SK-N-SH (cell line): Measurements from ENCODE around the gene KRTAP16-1. TPM values are rescaled to one million over a fixed set of nuclear protein-coding genes. Genes with fewer than 3 reads are reported as not detected.

ENCODE experiments used
- CTCF ChIA-PET: fragments of 300-600, 350-600 bp; formaldehyde crosslinking; extraction: SDS; loops from one replicate; lab custom pipeline; 2021; lab: Yijun Ruan, JAX
- POLR2A ChIA-PET: fragments of 350-600 bp; sonication (Branson Sonifier 250); formaldehyde crosslinking; extraction: SDS; loops from one replicate; lab custom pipeline; 2020; ENCODE audit warnings: antibody characterized with exemption, inconsistent platforms; lab: Yijun Ruan, JAX
- DNase-seq: peaks from one replicate; pipeline ENCODE4 v3.0.0; 2012
- H2AFZ ChIP-seq: fragments of 200-600 bp; sonication (generic); 2 replicates; pipeline ENCODE4 v1.8.1; 2016; ENCODE audit warnings: antibody characterized with exemption, mild to moderate bottlenecking, low read depth
- H3F3A ChIP-seq: fragments of 200-600 bp; sonication (generic); replicated peaks from 2 replicates; pipeline ENCODE3; 2016; ENCODE audit warnings: antibody characterized with exemption, mild to moderate bottlenecking; ENCODE audit not compliant: insufficient read depth
- H3K27ac ChIP-seq, 2 experiments: fragments of 200-500 bp in 1 of 2; fragments of 200-600 bp in 1 of 2; sonication (Bioruptor generic) in 1 of 2; sonication (generic), shearing (Covaris generic) in 1 of 2; 2 replicates each; pipeline versions ENCODE4 v1.5.1 to v1.6.1; 2014 to 2016; ENCODE audit warnings: low read depth in 2 of 2, inconsistent platforms in 1 of 2, low read length in 1 of 2, mild to moderate bottlenecking in 1 of 2, mixed read lengths in 1 of 2
- H3K27me3 ChIP-seq: fragments of 200-600 bp; sonication (generic), shearing (Covaris generic); 2 replicates; pipeline ENCODE4 v1.6.1; 2016; ENCODE audit warnings: mixed run types; ENCODE audit not compliant: insufficient read depth
- H3K36me3 ChIP-seq, 2 experiments: fragments of 200-500 bp in 1 of 2; fragments of 200-600 bp in 1 of 2; sonication (Bioruptor generic) in 1 of 2; sonication (generic) in 1 of 2; replicated peaks in 1 of 2; 2 replicates each; pipeline versions ENCODE3 to v1.5.1; 2014 to 2016; ENCODE audit warnings: low read length in 1 of 2, mild to moderate bottlenecking in 1 of 2; ENCODE audit not compliant: insufficient read depth in 2 of 2, control insufficient read depth in 1 of 2
- H3K4me1 ChIP-seq, 2 experiments: fragments of 200-500 bp in 1 of 2; fragments of 200-600 bp in 1 of 2; sonication (Bioruptor generic) in 1 of 2; sonication (generic), shearing (Covaris generic) in 1 of 2; 2 replicates each; pipeline versions ENCODE4 v1.5.1 to v1.6.1; 2014 to 2016; ENCODE audit warnings: low read depth in 1 of 2, low read length in 1 of 2, mixed run types in 1 of 2; ENCODE audit not compliant: insufficient read depth in 2 of 2, control insufficient read depth in 1 of 2
- H3K4me2 ChIP-seq: fragments of 200-600 bp; sonication (generic), shearing (Covaris generic); 2 replicates; pipeline ENCODE4 v1.6.1; 2017; ENCODE audit warnings: mixed run types
- H3K4me3 ChIP-seq, 2 experiments: fragments of 200-500 bp in 1 of 2; fragments of 200-600 bp in 1 of 2; sonication (Bioruptor generic) in 1 of 2; sonication (generic), shearing (Covaris generic) in 1 of 2; 2 replicates each; pipeline versions ENCODE4 v1.5.1 to v1.8.1; 2014 to 2016; ENCODE audit warnings: low read depth in 2 of 2, inconsistent platforms in 1 of 2, low read length in 1 of 2, mild to moderate bottlenecking in 1 of 2, mixed read lengths in 1 of 2, moderate library complexity in 1 of 2
- H3K79me2 ChIP-seq: fragments of 200-600 bp; sonication (generic); 2 replicates; pipeline ENCODE4 v1.8.1; 2017; ENCODE audit warnings: mild to moderate bottlenecking; ENCODE audit not compliant: insufficient read depth
- H3K9ac ChIP-seq: fragments of 200-600 bp; sonication (generic); 2 replicates; pipeline ENCODE4 v1.6.1; 2017; ENCODE audit warnings: mixed run types
- H3K9me2 ChIP-seq: fragments of 200-600 bp; sonication (generic); 2 replicates; pipeline ENCODE4 v1.6.1; 2017; ENCODE audit warnings: mixed run types
- H3K9me3 ChIP-seq: fragments of 200-600 bp; sonication (generic); 2 replicates; pipeline ENCODE4 v1.6.1; 2017; ENCODE audit warnings: mixed run types, mild to moderate bottlenecking, moderate library complexity
- H4K20me1 ChIP-seq: fragments of 200-600 bp; sonication (generic); 2 replicates; pipeline ENCODE4 v1.6.1; 2017; ENCODE audit warnings: mild to moderate bottlenecking, mixed run types; ENCODE audit not compliant: insufficient read depth
- CHD2 ChIP-seq: fragments of 150-350 bp; IDR thresholded peaks from 2 replicates; pipeline ENCODE4 v1.6.1; 2018; ENCODE audit warnings: low read length; ENCODE audit not compliant: partially characterized antibody
- ELF1 ChIP-seq: IDR thresholded peaks from 2 replicates; pipeline ENCODE4 v1.4.0; 2012
- EZH2phosphoT487 ChIP-seq: fragments of 200-600 bp; sonication (generic); IDR thresholded peaks from 2 replicates; pipeline ENCODE4 v1.6.1; 2017; ENCODE audit warnings: low read depth, mixed run types, mild to moderate bottlenecking, antibody characterized with exemption, moderate library complexity, borderline replicate concordance
- FOXJ3 ChIP-seq: sonication (generic); formaldehyde crosslinking; IDR thresholded peaks from 2 replicates; pipeline ENCODE4 v1.5.1; 2020; ENCODE audit warnings: mild to moderate bottlenecking, missing genetic modification reagents
- FOXM1 ChIP-seq: IDR thresholded peaks from 2 replicates; pipeline ENCODE4 v1.4.0; 2012; ENCODE audit warnings: low read depth, mild to moderate bottlenecking
- GABPA ChIP-seq: IDR thresholded peaks from 2 replicates; pipeline ENCODE4 v1.4.0; 2012; ENCODE audit warnings: low read depth, mild to moderate bottlenecking
- IRF3 ChIP-seq: fragments of 150-350 bp; IDR thresholded peaks from 2 replicates; pipeline ENCODE4 v1.6.1; 2016; ENCODE audit warnings: mild to moderate bottlenecking, low read depth, low read length
- JUND ChIP-seq: IDR thresholded peaks from 2 replicates; pipeline ENCODE4 v1.4.0; 2012
- MAX ChIP-seq: IDR thresholded peaks from 2 replicates; pipeline ENCODE4 v1.4.0; 2012; ENCODE audit warnings: low read depth
- MEF2A ChIP-seq: IDR thresholded peaks from 2 replicates; pipeline ENCODE4 v1.4.0; 2012; ENCODE audit warnings: low read depth, borderline replicate concordance
- MXI1 ChIP-seq: IDR thresholded peaks from 2 replicates; pipeline ENCODE4 v1.6.1; 2012; ENCODE audit warnings: mild to moderate bottlenecking, low read depth, low read length, improper control_type of control experiment
- NFIC ChIP-seq: IDR thresholded peaks from 2 replicates; pipeline ENCODE4 v1.4.0; 2012; ENCODE audit warnings: borderline replicate concordance
- NRF1 ChIP-seq: IDR thresholded peaks from 2 replicates; pipeline ENCODE4 v1.6.1; 2012; ENCODE audit warnings: low read depth, mild to moderate bottlenecking, low read length
- RAD21 ChIP-seq: IDR thresholded peaks from 2 replicates; pipeline ENCODE4 v1.6.1; 2012; ENCODE audit warnings: mild to moderate bottlenecking, low read length
- REST ChIP-seq: IDR thresholded peaks from 2 replicates; pipeline ENCODE4 v1.6.1; 2012; ENCODE audit warnings: mild to moderate bottlenecking, low read depth, low read length, moderate library complexity
- RFX5 ChIP-seq: IDR thresholded peaks from 2 replicates; pipeline ENCODE4 v1.6.1; 2012; ENCODE audit warnings: mild to moderate bottlenecking, improper control_type of control experiment, low read length
- RXRA ChIP-seq: IDR thresholded peaks from 2 replicates; pipeline ENCODE4 v1.4.0; 2012; ENCODE audit warnings: low read depth, mild to moderate bottlenecking, borderline replicate concordance
- TAF1 ChIP-seq: IDR thresholded peaks from 2 replicates; pipeline ENCODE4 v1.6.1; 2012; ENCODE audit warnings: low read depth, mild to moderate bottlenecking, low read length, moderate library complexity, borderline replicate concordance
- TCF12 ChIP-seq: IDR thresholded peaks from 2 replicates; pipeline ENCODE4 v1.4.0; 2012
- TEAD4 ChIP-seq: IDR thresholded peaks from 2 replicates; pipeline ENCODE4 v1.4.0; 2012; ENCODE audit warnings: mild to moderate bottlenecking, borderline replicate concordance; ENCODE audit not compliant: insufficient read depth
- USF1 ChIP-seq: IDR thresholded peaks from 2 replicates; pipeline ENCODE4 v1.4.0; 2012; ENCODE audit warnings: low read depth, borderline replicate concordance
- ZBTB33 ChIP-seq: IDR thresholded peaks from 2 replicates; pipeline ENCODE4 v1.4.0; 2012; ENCODE audit warnings: low read depth, borderline replicate concordance
- WGBS: methylation state at CpG from one replicate; pipeline ENCODE4 v1.1.6; 2017; ENCODE audit warnings: low lambda C conversion rate; 5-methylcytosine and 5-hydroxymethylcytosine counted together
- polyA plus RNA-seq, 3 experiments: library from polyadenylated mRNA; depleted of rRNA; stranded (reverse); fragments of >200 nt; gene quantifications; 2 replicates each; pipeline ENCODE4 v1.2.3, GENCODE V29; 2012

The KRTAP16-1 gene
- polyA plus RNA-seq, 1 of the 3 experiments (the other 2 are of a cell fraction), result not detected

- DNase-seq, result no peak
- no peaks in the 10 kb centered on the region for H3K36me3 ChIP-seq
- no peaks in the 10 kb centered on the region for H3K79me2 ChIP-seq
- H3K9ac ChIP-seq, result no peak overlapping the region
- ChIA-PET CTCF (interaction anchor here (1.5 kb wide), 1 partner anchor 19 kb away, joined by 4 read pairs; no protein-coding TSS in a partner anchor), POLR2A (no interaction called here)
- H3K27ac ChIP-seq, result no peak overlapping the region
- no peak overlapping the region for H3K4me2 ChIP-seq
- H4K20me1 ChIP-seq, result no peaks in the 10 kb centered on the region
- H3F3A ChIP-seq, result no peaks in the 10 kb centered on the region
- WGBS, result 16% methylated on average over 1 of the region's 1 CpG
- H3K9me3 ChIP-seq, result no peaks in the 10 kb centered on the region
- H3K9me2 ChIP-seq, result no peaks in the 10 kb centered on the region
- H2AFZ ChIP-seq, result no peak overlapping the region
- no peak overlapping the region for H3K4me3 ChIP-seq
- no peak for TF ChIP-seq RFX5
- TF ChIP-seq USF1, result no peak
- no peak for TF ChIP-seq FOXJ3 (CRISPR knock-in tag)
- no peak for TF ChIP-seq RXRA
- no peak for TF ChIP-seq TAF1
- no peak for TF ChIP-seq NFIC
- TF ChIP-seq TCF12, result no peak
- TF ChIP-seq MXI1, result no peak
- no peak for TF ChIP-seq MAX
- no peak for TF ChIP-seq GABPA
- no peak for TF ChIP-seq ZBTB33
- no peak for TF ChIP-seq IRF3
- H3K27me3 ChIP-seq, result peaks cover 55% of the 10 kb centered on the region; the same call in 1 of the 2 replicates
- H3K4me1 ChIP-seq, result no peaks in the 10 kb centered on the region
Observed at GRCh38 chr17:41294016-41294415, 15.1 kb downstream of the KRTAP16-1 start.

- H3K9me3 ChIP-seq, result no peaks in the 10 kb centered on the region
- H3K9ac ChIP-seq, result no peak overlapping the region
- DNase-seq, result no peak
- no peak overlapping the region for H3K27ac ChIP-seq
- no peaks in the 10 kb centered on the region for H3K79me2 ChIP-seq
- H3K4me2 ChIP-seq, result no peak overlapping the region
- H3K9me2 ChIP-seq, result no peaks in the 10 kb centered on the region
- H3K36me3 ChIP-seq, result no peaks in the 10 kb centered on the region
- WGBS, result 8% methylated on average over 3 of the region's 3 CpGs
- POLR2A ChIA-PET, result no interaction called here
- H3K27me3 ChIP-seq, result peaks cover 43% of the 10 kb centered on the region
- no peaks in the 10 kb centered on the region for H4K20me1 ChIP-seq
- H2AFZ ChIP-seq, result no peak overlapping the region
- CTCF ChIA-PET, result no interaction called here
- no peaks in the 10 kb centered on the region for H3K4me1 ChIP-seq
- no peaks in the 10 kb centered on the region for H3F3A ChIP-seq
- no peak overlapping the region for H3K4me3 ChIP-seq
- TF ChIP-seq FOXJ3 (CRISPR knock-in tag) (no peak), CHD2 (no peak), NRF1 (no peak), TAF1 (no peak), RAD21 (no peak), MEF2A (no peak), GABPA (no peak), EZH2phosphoT487 (no peak), JUND (no peak), MXI1 (no peak), ELF1 (no peak), FOXM1 (no peak), TEAD4 (no peak), MAX (no peak), REST (no peak)
Observed at GRCh38 chr17:41287050-41287449, 22.1 kb downstream of the KRTAP16-1 start.
